Activated CD8-positive, alpha-beta memory T cell treated with anti-CD3 and anti-CD28 coated beads for 36 hours (primary cell): ENCODE results near the gene KISS1R. TPM values are rescaled to one million over a fixed set of nuclear protein-coding genes. Genes with fewer than 3 reads are reported as not detected.

Experiments used
- CTCF ChIA-PET: fragments of 350-600 bp; sonication (Branson Sonifier 250); formaldehyde crosslinking; loops from one replicate; lab custom pipeline; 2021; ENCODE audit warnings: antibody characterized with exemption; lab: Charles Lee
- POLR2A ChIA-PET: fragments of 350-600 bp; sonication (Branson Sonifier 250); formaldehyde crosslinking; loops from one replicate; lab custom pipeline; 2021; ENCODE audit warnings: antibody characterized with exemption; lab: Charles Lee
- total RNA-seq, 2 experiments: library from RNA; stranded (reverse); gene quantifications; one replicate each; pipeline ENCODE4 v1.2.3, GENCODE V29; 2021

Gene KISS1R
- total RNA-seq, 2 experiments from 2014 or later: 6.7 to 7.2 TPM

- ChIA-PET POLR2A (no interaction called here), CTCF (interaction anchor here (0.9 kb wide), 1 partner anchor 43 kb away, joined by 3 read pairs; no protein-coding TSS in a partner anchor)
These were observed 23.6 kb downstream of the KISS1R start for GRCh38 chr19:940591-941291.

- POLR2A ChIA-PET: no interaction called here
- CTCF ChIA-PET: no interaction called here
These were observed 24.4 kb downstream of the KISS1R start for GRCh38 chr19:941292-942132.

- POLR2A ChIA-PET: no interaction called here
These were observed 25.1 kb downstream of the KISS1R start for GRCh38 chr19:942133-942645.

GRCh38 chr19:943551-944170, 26.5 kb downstream of the KISS1R start:
- CTCF ChIA-PET: interaction anchor here (0.7 kb wide), 1 partner anchor 12 kb away, joined by 3 read pairs; no protein-coding TSS in a partner anchor
- POLR2A ChIA-PET: no interaction called here

More at GRCh38 chr19:942133-942645, 25.1 kb downstream of the KISS1R start:
- CTCF ChIA-PET: no interaction called here

- POLR2A ChIA-PET: no interaction called here
These were observed 27.0 kb downstream of the KISS1R start for GRCh38 chr19:944171-944567.

GRCh38 chr19:944663-945241, 27.6 kb downstream of the KISS1R start:
- POLR2A ChIA-PET: no interaction called here
- CTCF ChIA-PET: no interaction called here

More at GRCh38 chr19:944171-944567, 27.0 kb downstream of the KISS1R start:
- CTCF ChIA-PET: interaction anchor here (0.7 kb wide), 1 partner anchor 13 kb away, joined by 3 read pairs; no protein-coding TSS in a partner anchor

GRCh38 chr19:945401-946252, 28.5 kb downstream of the KISS1R start:
- CTCF ChIA-PET: interaction anchor here (1.2 kb wide), 1 partner anchor 38 kb away, joined by 3 read pairs; no protein-coding TSS in a partner anchor
- POLR2A ChIA-PET: no interaction called here

- POLR2A ChIA-PET: interaction anchor here (0.6 kb wide), 1 partner anchor 83 kb away, joined by 3 read pairs; no protein-coding TSS in a partner anchor
- CTCF ChIA-PET: interaction anchor here (0.9 to 1.2 kb wide), 3 partner anchors 15 to 276 kb away, joined by 3 read pairs; no protein-coding TSS in a partner anchor
These were observed 30.1 kb downstream of the KISS1R start for GRCh38 chr19:947090-947706.

GRCh38 chr19:947707-948539, 30.8 kb downstream of the KISS1R start:
- POLR2A ChIA-PET: interaction anchor here (0.6 kb wide), 1 partner anchor 84 kb away, joined by 3 read pairs; no protein-coding TSS in a partner anchor
- CTCF ChIA-PET: interaction anchor here (0.8 to 1.0 kb wide), 3 partner anchors 15 to 275 kb away, joined by 3 read pairs; no protein-coding TSS in a partner anchor

GRCh38 chr19:948842-949496, 31.8 kb downstream of the KISS1R start:
- CTCF ChIA-PET: no interaction called here
- POLR2A ChIA-PET: no interaction called here

GRCh38 chr19:950352-951066, 33.4 kb downstream of the KISS1R start:
- CTCF ChIA-PET: no interaction called here
- POLR2A ChIA-PET: no interaction called here

- ChIA-PET CTCF (interaction anchor here (0.7 kb wide), 1 partner anchor 32 kb away, joined by 3 read pairs; no protein-coding TSS in a partner anchor), POLR2A (no interaction called here)
These were observed 35.0 kb downstream of the KISS1R start for GRCh38 chr19:952049-952679.

- CTCF ChIA-PET: interaction anchor here (0.7 kb wide), 1 partner anchor 32 kb away, joined by 3 read pairs; no protein-coding TSS in a partner anchor
These were observed 35.7 kb downstream of the KISS1R start for GRCh38 chr19:952680-953444.

More at GRCh38 chr19:952680-953444, 35.7 kb downstream of the KISS1R start:
- POLR2A ChIA-PET: no interaction called here
